ENCODE measurements around the gene FURIN. TPM values are rescaled to one million over a fixed set of nuclear protein-coding genes. Genes with fewer than 3 reads are reported as not detected.

Gene FURIN
- total and polyA plus RNA-seq, 9 of the 15 experiments (the other 6 are each of a cell fraction or from before 2014, with no cell fraction given) = 0.92 to 99.9 (median 34.8) TPM

- TF ChIP-seq, protein P1, sequence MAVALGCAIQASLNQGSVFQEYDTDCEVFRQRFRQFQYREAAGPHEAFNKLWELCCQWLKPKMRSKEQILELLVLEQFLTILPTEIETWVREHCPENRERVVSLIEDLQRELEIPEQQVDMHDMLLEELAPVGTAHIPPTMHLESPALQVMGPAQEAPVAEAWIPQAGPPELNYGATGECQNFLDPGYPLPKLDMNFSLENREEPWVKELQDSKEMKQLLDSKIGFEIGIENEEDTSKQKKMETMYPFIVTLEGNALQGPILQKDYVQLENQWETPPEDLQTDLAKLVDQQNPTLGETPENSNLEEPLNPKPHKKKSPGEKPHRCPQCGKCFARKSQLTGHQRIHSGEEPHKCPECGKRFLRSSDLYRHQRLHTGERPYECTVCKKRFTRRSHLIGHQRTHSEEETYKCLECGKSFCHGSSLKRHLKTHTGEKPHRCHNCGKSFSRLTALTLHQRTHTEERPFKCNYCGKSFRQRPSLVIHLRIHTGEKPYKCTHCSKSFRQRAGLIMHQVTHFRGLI (CRISPR knock-in tag; IDR thresholded peaks at IDR 0.05) = no peak
- TF ChIP-seq L3MBTL2 (IDR thresholded peaks at IDR 0.05) = peak; percentile 16
- TF ChIP-seq MAZ (CRISPR knock-in tag; conservative IDR thresholded peaks at IDR 0.05 in 1 of 2, IDR thresholded peaks at IDR 0.05 in 1 of 2) = peak; percentile 50 to 57; a peak in 1 of 4 replicates
- TF ChIP-seq RNF2 (IDR thresholded peaks at IDR 0.05) = peak; percentile 36; the same call in 1 of the 2 replicates
- TF ChIP-seq, protein P2, sequence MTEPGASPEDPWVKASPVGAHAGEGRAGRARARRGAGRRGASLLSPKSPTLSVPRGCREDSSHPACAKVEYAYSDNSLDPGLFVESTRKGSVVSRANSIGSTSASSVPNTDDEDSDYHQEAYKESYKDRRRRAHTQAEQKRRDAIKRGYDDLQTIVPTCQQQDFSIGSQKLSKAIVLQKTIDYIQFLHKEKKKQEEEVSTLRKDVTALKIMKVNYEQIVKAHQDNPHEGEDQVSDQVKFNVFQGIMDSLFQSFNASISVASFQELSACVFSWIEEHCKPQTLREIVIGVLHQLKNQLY (CRISPR knock-in tag; conservative IDR thresholded peaks at IDR 0.05) = no peak
- TF ChIP-seq POLR2AphosphoS2 (IDR thresholded peaks at IDR 0.05; ENCODE audit: low read length) = peak; percentile 53; the same call in 1 of the 2 replicates
- TF ChIP-seq CREB1 (IDR thresholded peaks at IDR 0.05) = peak; percentile 34; the same call in 1 of the 2 replicates
- TF ChIP-seq CREB1 (CRISPR knock-in tag; IDR thresholded peaks at IDR 0.05) = no peak; the same call in 1 of the 2 replicates
Measured at GRCh38 chr15:90902840-90903732, 34.7 kb downstream of the FURIN start, which contains the start of gene MAN2A2 (continued).

Measured in K562 (cell line).